Adipocyte (in vitro differentiated cells): ENCODE results near the gene PDE6G.

Experiments
- DNase-seq: peaks from one replicate; pipeline ENCODE4 v3.0.0-alpha.2; 2015; ENCODE audit warnings: low read depth
- H3K27me3 ChIP-seq: replicated peaks from 2 replicates; pipeline ENCODE4 v1.7.0; 2013; ENCODE audit warnings: mild to moderate bottlenecking, low read length, moderate library complexity; ENCODE audit not compliant: control insufficient read depth, insufficient read depth
- H3K36me3 ChIP-seq: 2 replicates; pipeline ENCODE4 v1.7.0; 2013; ENCODE audit warnings: low read length, mild to moderate bottlenecking, moderate library complexity; ENCODE audit not compliant: control insufficient read depth, insufficient read depth, severe bottlenecking
- H3K4me1 ChIP-seq: 2 replicates; pipeline ENCODE4 v1.7.0; 2013; ENCODE audit warnings: mild to moderate bottlenecking, low read length, moderate library complexity; ENCODE audit not compliant: control insufficient read depth, insufficient read depth
- H3K4me3 ChIP-seq: 2 replicates; pipeline ENCODE4 v1.7.0; 2013; ENCODE audit warnings: mild to moderate bottlenecking, low read length, moderate library complexity
- H3K9ac ChIP-seq: 2 replicates; pipeline ENCODE4 v1.7.0; 2013; ENCODE audit warnings: mild to moderate bottlenecking, low read length, moderate library complexity
- H3K9me3 ChIP-seq: 2 replicates; pipeline ENCODE4 v1.7.0; 2013; ENCODE audit warnings: mild to moderate bottlenecking, low read length, moderate library complexity; ENCODE audit not compliant: control insufficient read depth

PDE6G gene

GRCh38 chr17:81672954-81673353, 16.6 kb upstream of the PDE6G start:
- no peak overlapping the region for H3K9ac ChIP-seq
- no peak overlapping the region for H3K4me3 ChIP-seq
- no peaks in the 10 kb centered on the region for H3K27me3 ChIP-seq
- H3K36me3 ChIP-seq, result peaks cover 52% of the 10 kb centered on the region
- no peak for DNase-seq
- H3K4me1 ChIP-seq, result peaks cover 10% of the 10 kb centered on the region
- no peaks in the 10 kb centered on the region for H3K9me3 ChIP-seq

- H3K27me3 ChIP-seq, result no peaks in the 10 kb centered on the region
- DNase-seq, result no peak
- H3K9ac ChIP-seq, result no peak overlapping the region
- H3K36me3 ChIP-seq, result peaks cover 52% of the 10 kb centered on the region
- H3K4me1 ChIP-seq, result peaks cover 14% of the 10 kb centered on the region
- no peaks in the 10 kb centered on the region for H3K9me3 ChIP-seq
- H3K4me3 ChIP-seq, result no peak overlapping the region
Observed at GRCh38 chr17:81672504-81672903, 16.2 kb upstream of the PDE6G start.

- Histone ChIP-seq H3K9me3 (no peaks in the 10 kb centered on the region), H3K4me3 (peak overlapping the region; percentile 58), H3K4me1 (peaks cover 21% of the 10 kb centered on the region), H3K36me3 (peaks cover 42% of the 10 kb centered on the region), H3K27me3 (no peaks in the 10 kb centered on the region), H3K9ac (peak overlapping the region; percentile 42)
- no peak for DNase-seq
Observed at GRCh38 chr17:81667754-81668153, 11.4 kb upstream of the PDE6G start.

GRCh38 chr17:81666342-81667191, 10.2 kb upstream of the PDE6G start, which contains the start of the genes CCDC137 and OXLD1:
TSS of gene CCDC137 (plus strand) at chr17:81666737. CDS start at chr17:81666767, 30 bp downstream.
TSS of gene OXLD1 (minus strand) at chr17:81666605. CDS start at chr17:81666577, 28 bp downstream.
- DNase-seq, result peak; percentile 98
- Histone ChIP-seq H3K9me3 (no peaks in the 10 kb centered on the region), H3K4me1 (peaks cover 21% of the 10 kb centered on the region), H3K27me3 (no peaks in the 10 kb centered on the region), H3K9ac (peak within 1 kb of the TSS; percentile 97), H3K4me3 (peak within 1 kb of the TSS; percentile 97), H3K36me3 (peaks cover 30% of the 10 kb centered on the region)

GRCh38 chr17:81666092-81666341, 9.7 kb upstream of the PDE6G start:
- Histone ChIP-seq H3K9me3 (no peaks in the 10 kb centered on the region), H3K36me3 (peaks cover 25% of the 10 kb centered on the region), H3K27me3 (no peaks in the 10 kb centered on the region), H3K4me1 (peaks cover 21% of the 10 kb centered on the region), H3K9ac (peak overlapping the region; percentile 97), H3K4me3 (peak overlapping the region; percentile 97)
- no peak for DNase-seq

GRCh38 chr17:81665205-81666091, 9.1 kb upstream of the PDE6G start:
- DNase-seq, result peak; percentile 25
- Histone ChIP-seq H3K9ac (peak overlapping the region; percentile 97), H3K4me3 (peak overlapping the region; percentile 97), H3K9me3 (no peaks in the 10 kb centered on the region), H3K36me3 (peaks cover 20% of the 10 kb centered on the region), H3K27me3 (no peaks in the 10 kb centered on the region), H3K4me1 (peaks cover 21% of the 10 kb centered on the region)

GRCh38 chr17:81664051-81664470, 7.7 kb upstream of the PDE6G start:
- no peak overlapping the region for H3K4me3 ChIP-seq
- no peaks in the 10 kb centered on the region for H3K27me3 ChIP-seq
- no peak for DNase-seq
- no peaks in the 10 kb centered on the region for H3K9me3 ChIP-seq
- H3K9ac ChIP-seq, result no peak overlapping the region
- peaks cover 24% of the 10 kb centered on the region for H3K4me1 ChIP-seq
- peaks cover 6% of the 10 kb centered on the region for H3K36me3 ChIP-seq

- Histone ChIP-seq H3K4me3 (no peak overlapping the region), H3K9ac (no peak overlapping the region), H3K27me3 (no peaks in the 10 kb centered on the region), H3K9me3 (no peaks in the 10 kb centered on the region), H3K36me3 (peaks cover 6% of the 10 kb centered on the region), H3K4me1 (peaks cover 24% of the 10 kb centered on the region)
- DNase-seq, result no peak
Observed at GRCh38 chr17:81662002-81662401, 5.7 kb upstream of the PDE6G start.

- DNase-seq, result no peak
- Histone ChIP-seq H3K36me3 (peaks cover 6% of the 10 kb centered on the region), H3K9me3 (no peaks in the 10 kb centered on the region), H3K9ac (no peak overlapping the region), H3K27me3 (no peaks in the 10 kb centered on the region), H3K4me1 (peaks cover 19% of the 10 kb centered on the region), H3K4me3 (no peak overlapping the region)
Observed at GRCh38 chr17:81660441-81660840, 4.1 kb upstream of the PDE6G start.

GRCh38 chr17:81659038-81659437, 2.7 kb upstream of the PDE6G start:
- Histone ChIP-seq H3K4me1 (peaks cover 9% of the 10 kb centered on the region), H3K4me3 (no peak overlapping the region), H3K36me3 (no peaks in the 10 kb centered on the region), H3K9me3 (no peaks in the 10 kb centered on the region), H3K9ac (no peak overlapping the region), H3K27me3 (no peaks in the 10 kb centered on the region)
- no peak for DNase-seq

GRCh38 chr17:81656835-81657234, 493 bp upstream of the PDE6G start:
- H3K4me1 ChIP-seq, result peaks cover 8% of the 10 kb centered on the region
- H3K9ac ChIP-seq, result no peak overlapping the region
- H3K36me3 ChIP-seq, result no peaks in the 10 kb centered on the region
- H3K4me3 ChIP-seq, result no peak overlapping the region
- no peaks in the 10 kb centered on the region for H3K9me3 ChIP-seq
- H3K27me3 ChIP-seq, result no peaks in the 10 kb centered on the region
- DNase-seq, result no peak
